IMR-90 (cell line): ENCODE data around the gene TMEM106A. TPM values are rescaled to one million over a fixed set of nuclear protein-coding genes. Genes with fewer than 3 reads are reported as not detected.

Experiments
- ATAC-seq: fragments of 200-7000 bp; cut with Tn5 transposase; 2 replicates; pipeline ENCODE4 v1.9.1; 2020; ENCODE audit warnings: low read depth, mild to moderate bottlenecking, moderate library complexity
- BruUV-seq: library from RNA; stranded (reverse); fragments of 400-500 nt; replicated peaks from 2 replicates; lab custom pipeline; 2021; lab: Mats Ljungman, UMichigan
- CTCF ChIA-PET: fragments of 300-600 bp; formaldehyde crosslinking; extraction: SDS; loops from one replicate; lab custom pipeline; 2021; ENCODE audit warnings: antibody characterized with exemption; lab: Yijun Ruan, JAX
- POLR2A ChIA-PET: fragments of 300-600 bp; sonication (Branson Sonifier 250); formaldehyde crosslinking; loops from one replicate; lab custom pipeline; 2022; ENCODE audit warnings: antibody characterized with exemption; ENCODE audit not compliant: unreplicated experiment; lab: Charles Lee
- DNase-seq: peaks from one replicate; pipeline ENCODE4 v3.0.0; 2013
- H2AFZ ChIP-seq: replicated peaks from 2 replicates; pipeline ENCODE3; 2013; ENCODE audit warnings: low read length, mild to moderate bottlenecking; ENCODE audit not compliant: poor library complexity
- H2AK5ac ChIP-seq: 2 replicates; pipeline ENCODE4 v1.6.1; 2013; ENCODE audit warnings: low read depth, low read length, inconsistent platforms
- H2AK9ac ChIP-seq: replicated peaks from 2 replicates; pipeline ENCODE3; 2013; ENCODE audit warnings: mild to moderate bottlenecking, low read depth, low read length, moderate library complexity; ENCODE audit not compliant: poor library complexity
- H2BK120ac ChIP-seq: 2 replicates; pipeline ENCODE4 v1.6.1; 2013; ENCODE audit warnings: low read depth, low read length, inconsistent platforms
- H2BK15ac ChIP-seq: 3 replicates; pipeline ENCODE4 v1.6.1; 2013; ENCODE audit warnings: low read depth, low read length, inconsistent platforms
- H2BK20ac ChIP-seq: 2 replicates; pipeline ENCODE4 v1.6.1; 2013; ENCODE audit warnings: low read depth, mild to moderate bottlenecking, inconsistent platforms, low read length, moderate library complexity
- H2BK5ac ChIP-seq: 2 replicates; pipeline ENCODE4 v1.6.1; 2013; ENCODE audit warnings: mild to moderate bottlenecking, low read depth, low read length, inconsistent platforms; ENCODE audit not compliant: poor library complexity, severe bottlenecking
- H3K14ac ChIP-seq: replicated peaks from 2 replicates; pipeline ENCODE4 v1.6.1; 2013; ENCODE audit warnings: low read depth, low read length, inconsistent platforms
- H3K18ac ChIP-seq: 2 replicates; pipeline ENCODE4 v1.6.1; 2013; ENCODE audit warnings: low read depth, low read length, control low read depth
- H3K23ac ChIP-seq: 2 replicates; pipeline ENCODE4 v1.6.1; 2013; ENCODE audit warnings: low read depth, low read length, inconsistent platforms
- H3K27ac ChIP-seq: 2 replicates; pipeline ENCODE4 v1.5.1; 2013; ENCODE audit warnings: mild to moderate bottlenecking, control low read depth, low read length; ENCODE audit not compliant: insufficient read depth
- H3K27me3 ChIP-seq: 2 replicates; pipeline ENCODE4 v1.6.1; 2013; ENCODE audit warnings: low read length; ENCODE audit not compliant: control insufficient read depth, insufficient read depth
- H3K36me3 ChIP-seq: 2 replicates; pipeline ENCODE4 v1.6.1; 2013; ENCODE audit warnings: low read length, mixed read lengths; ENCODE audit not compliant: control insufficient read depth, insufficient read depth
- H3K4ac ChIP-seq: 2 replicates; pipeline ENCODE4 v1.6.1; 2013; ENCODE audit warnings: low read depth, low read length, inconsistent platforms
- H3K4me1 ChIP-seq: 2 replicates; pipeline ENCODE4 v1.6.1; 2013; ENCODE audit warnings: low read length, mixed read lengths; ENCODE audit not compliant: control insufficient read depth, insufficient read depth
- H3K4me2 ChIP-seq: 2 replicates; pipeline ENCODE4 v1.6.1; 2013; ENCODE audit warnings: low read depth, mild to moderate bottlenecking, control low read depth, low read length, moderate library complexity
- H3K4me3 ChIP-seq: 2 replicates; pipeline ENCODE4 v1.5.1; 2013; ENCODE audit warnings: low read depth, mild to moderate bottlenecking, control low read depth, low read length, moderate library complexity; ENCODE audit not compliant: insufficient read depth
- H3K56ac ChIP-seq: 2 replicates; pipeline ENCODE4 v1.6.1; 2013; ENCODE audit warnings: low read length, inconsistent platforms; ENCODE audit not compliant: insufficient read depth; ENCODE audit errors: extremely low read depth
- H3K79me1 ChIP-seq, 2 experiments: 2 replicates each; pipeline ENCODE4 v1.6.1; 2013; ENCODE audit warnings: low read length in 2 of 2, inconsistent platforms in 1 of 2, low read depth in 1 of 2
- H3K9ac ChIP-seq: 2 replicates; pipeline ENCODE4 v1.6.1; 2013; ENCODE audit warnings: low read depth, low read length, control low read depth
- H3K9me1 ChIP-seq: 2 replicates; pipeline ENCODE4 v1.6.1; 2013; ENCODE audit warnings: low read length, inconsistent platforms; ENCODE audit not compliant: insufficient read depth
- H3K9me3 ChIP-seq: 2 replicates; pipeline ENCODE4 v1.6.1; 2013; ENCODE audit warnings: low read length; ENCODE audit not compliant: control insufficient read depth, insufficient read depth
- H4K20me1 ChIP-seq: 2 replicates; pipeline ENCODE4 v1.6.1; 2013; ENCODE audit warnings: low read length, inconsistent platforms; ENCODE audit not compliant: insufficient read depth
- H4K5ac ChIP-seq: 2 replicates; pipeline ENCODE4 v1.6.1; 2013; ENCODE audit warnings: mild to moderate bottlenecking, low read depth, low read length, control low read depth
- H4K8ac ChIP-seq, 2 experiments: 2 replicates each; pipeline ENCODE4 v1.6.1; 2013; ENCODE audit warnings: low read depth in 2 of 2, low read length in 2 of 2, control low read depth in 1 of 2, inconsistent platforms in 1 of 2
- H4K91ac ChIP-seq: 2 replicates; pipeline ENCODE4 v1.6.1; 2013; ENCODE audit warnings: low read depth, low read length, inconsistent platforms; ENCODE audit not compliant: insufficient read depth
- CEBPB ChIP-seq: IDR thresholded peaks from 2 replicates; pipeline ENCODE4 v1.6.1; 2012; ENCODE audit warnings: low read depth, low read length, improper control_type of control experiment
- CTCF ChIP-seq: conservative IDR thresholded peaks from 2 replicates; pipeline ENCODE4 v1.5.1; 2012; ENCODE audit warnings: mild to moderate bottlenecking, low read depth, low read length, improper control_type of control experiment
- FOS ChIP-seq: fragments of 150-350 bp; IDR thresholded peaks from 2 replicates; pipeline ENCODE4 v1.6.1; 2016; ENCODE audit warnings: low read depth, low read length
- MAFK ChIP-seq: IDR thresholded peaks from 2 replicates; pipeline ENCODE4 v1.6.1; 2012; ENCODE audit warnings: low read depth, low read length, improper control_type of control experiment
- MXI1 ChIP-seq: IDR thresholded peaks from 2 replicates; pipeline ENCODE4 v1.6.1; 2012; ENCODE audit warnings: low read depth, mild to moderate bottlenecking, low read length, moderate library complexity, borderline replicate concordance
- POLR2A ChIP-seq: IDR thresholded peaks from 2 replicates; pipeline ENCODE4 v1.6.1; 2012; ENCODE audit warnings: mild to moderate bottlenecking, low read depth, low read length
- RAD21 ChIP-seq: IDR thresholded peaks from 2 replicates; pipeline ENCODE4 v1.6.1; 2012; ENCODE audit warnings: low read length, improper control_type of control experiment
- RCOR1 ChIP-seq: IDR thresholded peaks from 2 replicates; pipeline ENCODE4 v1.6.1; 2012; ENCODE audit warnings: mild to moderate bottlenecking, low read length, improper control_type of control experiment; ENCODE audit not compliant: insufficient replicate concordance
- SMC3 ChIP-seq: fragments of 150-350 bp; IDR thresholded peaks from 2 replicates; pipeline ENCODE4 v1.6.1; 2016; ENCODE audit warnings: low read depth, mild to moderate bottlenecking, antibody characterized with exemption, low read length, moderate library complexity
- WGBS, 2 experiments: methylation state at CpG; one replicate each; pipeline versions ENCODE4 v1.1.5 to v1.1.7; 2013; ENCODE audit warnings: missing lambda C conversion rate in 2 of 2; ENCODE audit not compliant: insufficient read length in 1 of 2; ENCODE audit errors: extremely low coverage in 2 of 2; 5-methylcytosine and 5-hydroxymethylcytosine counted together
- dilution Hi-C: fragments of 300-500 bp; cut with HindIII; formaldehyde crosslinking; loops from one replicate; pipeline ENCODE4 v1.14.3; 2018; ENCODE audit warnings: low sequenced_read_pairs; ENCODE audit not compliant: unreplicated experiment
- in situ Hi-C: fragments of 300-500 bp; cut with MboI; formaldehyde crosslinking; loops from 3 replicates; pipeline ENCODE4 v1.14.3; 2019; ENCODE audit warnings: low sequenced_read_pairs, inconsistent platforms, mixed read lengths
- intact Hi-C: fragments of 100-400 bp; cut with micrococcal nuclease; formaldehyde crosslinking; loops from 2 replicates; pipeline ENCODE4 v1.10.0; 2022
- polyA plus RNA-seq, 3 experiments: library from polyadenylated mRNA; depleted of rRNA; stranded (reverse); fragments of >200 nt; gene quantifications; 2 replicates each; pipeline ENCODE4 v1.2.3, GENCODE V29; 2012; ENCODE audit warnings: low replicate concordance in 1 of 3
- total RNA-seq: library from RNA; depleted of rRNA; stranded (reverse); fragments of >200 nt; gene quantifications from 2 replicates; pipeline ENCODE4 v1.2.3, GENCODE V29; 2012

Gene TMEM106A
- total and polyA plus RNA-seq, 2 of the 4 experiments (the other 2 are of a cell fraction), result 2.2 to 7.5 TPM

- H4K8ac ChIP-seq, result peak overlapping the region; percentile 53 to 80; a peak in 2 of 4 replicates
- H3K79me1 ChIP-seq, result peaks cover 18 to 46% of the 10 kb centered on the region in 2 experiments
- peaks cover 20% of the 10 kb centered on the region for H3K9me1 ChIP-seq
- H4K91ac ChIP-seq, result peak overlapping the region; percentile 83; the same call in 1 of the 2 replicates
- ChIA-PET POLR2A (no interaction called here), CTCF (interaction anchor here (1.0 kb wide), 1 partner anchor 97 kb away, joined by 3 read pairs; no protein-coding TSS in a partner anchor)
- H3K14ac ChIP-seq, result peak overlapping the region; percentile 95
- no peaks in the 10 kb centered on the region for H3K9me3 ChIP-seq
- H2BK20ac ChIP-seq, result no peak overlapping the region
- BruUV-seq, result no TSS peak
- no peak overlapping the region for H2AFZ ChIP-seq
- peak overlapping the region; percentile 95 for H3K23ac ChIP-seq
- peak overlapping the region; percentile 78 for H2BK5ac ChIP-seq
- H4K5ac ChIP-seq, result peak overlapping the region; percentile 55; the same call in 1 of the 2 replicates
- TF ChIP-seq POLR2A, result no peak
- TF ChIP-seq MXI1, result no peak
- no peak for TF ChIP-seq CTCF
- TF ChIP-seq FOS, result no peak
- no peak for TF ChIP-seq RCOR1
- TF ChIP-seq SMC3, result no peak
- no peak for TF ChIP-seq CEBPB
- peak; percentile 72 for TF ChIP-seq MAFK
- no peak for TF ChIP-seq RAD21
- no peak for DNase-seq
- H2AK9ac ChIP-seq, result peak overlapping the region; percentile 96
- intact Hi-C loops, result loop anchor here (10.0 kb wide), 1 partner anchor 302 kb away; no protein-coding TSS in a partner anchor
- peak overlapping the region; percentile 94 for H3K4me2 ChIP-seq
- WGBS, 2 experiments, result 85% methylated on average over 5 of the region's 7 CpGs; no CpG with 5 or more reads in 1 of the 2 experiments
- H3K56ac ChIP-seq, result peak overlapping the region; percentile 77; the same call in 1 of the 2 replicates
- H4K20me1 ChIP-seq, result no peaks in the 10 kb centered on the region
- peak overlapping the region; percentile 79 for H3K9ac ChIP-seq
- H3K18ac ChIP-seq, result peak overlapping the region; percentile 34; the same call in 1 of the 2 replicates
- peaks cover 16% of the 10 kb centered on the region for H3K4me1 ChIP-seq
- H3K4ac ChIP-seq, result peak overlapping the region; percentile 92
- no peaks in the 10 kb centered on the region for H3K27me3 ChIP-seq
- 0 out of 2 replicates have a peak overlapping the region, but pooled peaks have one; percentile 18 for H2BK120ac ChIP-seq
- in situ Hi-C loops, result loop anchor here (25.0 kb wide), 1 partner anchor 99 kb away; no protein-coding TSS in a partner anchor
- H3K4me3 ChIP-seq, result peak overlapping the region; percentile 74; the same call in 1 of the 2 replicates
- no peak overlapping the region for H3K27ac ChIP-seq
- no peak overlapping the region for H2BK15ac ChIP-seq
- dilution Hi-C loops, result no loop called here
- ATAC-seq, result no peak
- peak overlapping the region; percentile 87 for H2AK5ac ChIP-seq
- peaks cover 36% of the 10 kb centered on the region for H3K36me3 ChIP-seq
Measured at GRCh38 chr17:43212641-43213490, 1.2 kb downstream of the TMEM106A start.
